HG03457 (cell line): Measurements from ENCODE around the gene DNAH11.
"Not testable (repeated sequence)": the region's sequence is repeated elsewhere in the genome, so short reads cannot be mapped to it uniquely, and the experiment has no call there.

Source experiments
- ATAC-seq: cut with Tn5 transposase; IDR thresholded peaks from one replicate; pipeline ENCODE4 v1.9.1; 2021; ENCODE audit warnings: moderate number of reproducible peaks; ENCODE audit not compliant: unreplicated experiment

The DNAH11 gene

DNA sequence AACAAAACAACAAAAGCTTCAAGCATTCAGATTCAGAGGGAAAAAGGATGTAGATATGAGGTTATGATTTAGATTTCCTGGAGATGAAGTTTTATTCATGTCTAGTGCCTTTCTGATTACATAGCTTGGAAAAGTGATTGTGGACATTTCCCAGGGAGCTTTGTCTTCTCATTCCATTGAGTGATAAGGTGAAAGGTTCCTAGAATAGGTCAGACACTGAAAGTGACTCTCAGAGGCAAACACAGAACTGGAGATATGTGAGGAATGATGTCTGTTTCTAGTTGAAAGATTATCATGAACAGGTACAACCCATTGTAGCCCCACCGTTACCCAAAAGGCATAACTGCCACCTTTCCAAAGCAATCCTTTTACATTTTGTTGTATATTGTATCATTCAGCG, 223.4 kb downstream of the DNAH11 start:
- ATAC-seq, result no peak

DNA sequence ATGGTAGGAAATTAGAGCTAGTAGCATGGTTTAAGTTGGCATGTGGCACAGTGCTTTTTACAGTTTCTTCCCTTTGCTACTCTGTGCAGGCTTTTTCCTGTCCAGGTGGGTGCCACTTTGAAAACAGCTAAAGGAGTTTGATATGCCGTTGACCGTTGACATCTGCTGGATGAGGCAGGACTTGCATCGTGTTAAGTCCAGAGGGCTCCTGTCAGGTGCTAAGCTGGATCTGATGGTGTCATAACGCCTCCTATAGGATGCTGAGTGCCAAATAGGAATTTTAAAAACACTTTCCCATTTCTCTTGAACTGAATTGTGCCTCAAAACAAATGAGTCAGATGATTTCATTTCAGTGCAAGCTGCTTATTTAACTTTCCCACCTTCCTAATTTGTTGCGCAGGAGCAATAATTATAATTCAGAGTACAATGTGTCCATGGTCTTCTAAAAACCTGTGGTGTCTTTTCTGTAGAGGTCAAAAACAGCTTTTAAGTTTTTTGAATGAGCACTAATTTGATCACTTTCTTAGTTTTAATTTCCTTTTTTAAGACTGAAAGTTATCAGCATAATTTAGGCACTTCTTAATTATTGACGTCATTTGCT, 224.6 kb downstream of the DNAH11 start:
- no peak for ATAC-seq

DNA sequence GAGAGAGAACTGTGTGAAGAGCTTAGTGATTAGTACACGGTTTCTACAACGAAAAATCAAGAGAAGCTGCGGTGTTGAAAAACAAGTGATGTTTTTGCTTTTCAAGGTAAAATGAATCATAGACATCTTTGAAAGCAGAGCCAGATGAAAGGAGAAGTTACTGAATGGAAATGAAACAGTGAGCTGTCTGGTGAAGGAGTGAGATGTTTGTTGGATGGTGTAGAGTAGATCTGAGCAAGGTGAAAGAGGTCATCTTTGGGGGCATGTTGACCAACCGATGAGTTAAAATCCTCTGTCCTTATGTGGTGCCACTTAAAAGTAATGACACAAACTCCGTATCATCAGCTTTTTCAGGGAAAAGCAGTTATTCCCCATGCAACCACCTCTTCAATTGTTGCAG, 225.4 kb downstream of the DNAH11 start:
- ATAC-seq, result no peak

DNA sequence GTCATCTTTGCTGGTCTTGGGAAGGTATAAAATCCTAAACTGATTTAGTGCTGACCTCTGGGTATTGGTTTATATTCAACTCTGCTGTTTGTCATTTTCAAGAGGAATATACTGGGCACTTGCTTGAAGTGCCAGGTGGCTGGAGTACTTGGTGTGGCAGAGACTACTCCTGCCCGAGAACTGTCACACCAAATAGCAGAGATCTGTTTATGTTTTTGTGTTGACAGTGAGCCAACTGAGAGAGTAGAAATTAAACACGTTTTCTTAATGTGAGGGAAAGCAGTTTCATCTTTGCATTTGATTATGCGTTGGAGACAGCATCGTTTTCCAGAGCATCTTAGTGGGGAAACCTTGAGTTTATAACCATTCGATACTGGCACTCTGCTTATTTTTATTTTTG, 228.4 kb downstream of the DNAH11 start:
- no peak for ATAC-seq

GRCh38 chr7:21771906-21772610, 229.2 kb downstream of the DNAH11 start:
- no peak for ATAC-seq

GRCh38 chr7:21773326-21773725, 230.5 kb downstream of the DNAH11 start:
- no peak for ATAC-seq

DNA sequence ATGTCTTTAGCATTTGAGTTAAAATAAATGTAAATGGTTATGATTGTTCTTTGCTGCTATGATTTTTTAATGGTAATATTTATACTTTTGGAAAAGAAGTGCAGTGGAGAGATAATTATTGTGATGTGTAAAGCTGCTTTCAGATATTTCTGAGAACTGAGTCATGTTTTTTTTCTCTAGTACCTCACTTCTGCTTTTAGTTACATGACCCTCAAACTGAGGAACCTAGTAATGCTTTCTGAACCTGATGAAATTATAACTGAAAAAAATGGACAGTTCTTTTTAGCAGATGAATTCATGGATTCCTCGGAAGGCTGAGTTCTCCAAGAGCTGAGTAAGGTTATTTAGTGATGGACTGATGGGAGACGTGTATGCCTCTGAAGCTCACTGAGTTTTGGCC, 235.1 kb downstream of the DNAH11 start:
- no peak for ATAC-seq

GRCh38 chr7:21778953-21779352, 236.1 kb downstream of the DNAH11 start:
- ATAC-seq, result no peak

GRCh38 chr7:21782996-21783395, 240.2 kb downstream of the DNAH11 start:
- no peak for ATAC-seq

DNA sequence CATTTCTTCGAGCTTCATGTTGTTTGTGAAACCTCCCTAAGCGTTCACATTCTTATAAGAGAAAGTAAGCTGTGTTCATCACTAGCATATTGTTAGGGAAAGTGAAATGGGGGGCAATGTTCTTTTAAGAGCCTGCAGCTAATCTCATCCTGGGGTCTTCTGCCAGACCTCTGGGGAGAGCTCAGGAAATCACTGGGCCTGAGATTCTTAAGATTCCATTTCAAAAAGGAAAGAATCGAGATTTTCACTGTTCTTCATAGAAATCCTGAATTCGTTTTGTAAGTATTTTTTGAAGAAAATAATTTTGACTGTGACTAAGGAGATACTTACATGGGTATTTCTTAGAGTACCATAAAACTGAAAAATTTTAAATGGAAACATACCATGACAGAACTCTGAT, 242.2 kb downstream of the DNAH11 start:
- ATAC-seq, result no peak

DNA sequence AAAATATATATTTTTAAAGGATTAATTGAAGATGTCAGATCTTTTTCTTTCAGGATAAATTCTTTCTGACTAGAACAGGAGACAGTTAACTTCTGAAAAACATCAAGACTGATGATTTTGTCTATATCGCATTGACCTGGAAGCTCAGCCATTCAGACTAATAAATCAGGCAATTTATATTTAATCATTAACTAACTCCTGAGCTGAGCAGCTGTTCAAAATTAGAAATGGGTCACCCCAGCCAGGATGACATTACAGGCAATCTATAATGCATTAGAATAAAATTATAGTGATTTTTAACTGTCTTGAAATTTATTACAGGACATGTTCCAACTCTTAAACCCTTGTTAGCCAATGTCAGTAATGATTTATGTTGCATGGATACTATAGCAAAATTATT, 263.0 kb downstream of the DNAH11 start:
- no peak for ATAC-seq

GRCh38 chr7:21806388-21806787, 263.5 kb downstream of the DNAH11 start:
- ATAC-seq, result no peak

- no peak for ATAC-seq
These were observed 276.2 kb downstream of the DNAH11 start for GRCh38 chr7:21819048-21819447.

- no peak for ATAC-seq
These were observed 286.0 kb downstream of the DNAH11 start for GRCh38 chr7:21828841-21829240.

DNA sequence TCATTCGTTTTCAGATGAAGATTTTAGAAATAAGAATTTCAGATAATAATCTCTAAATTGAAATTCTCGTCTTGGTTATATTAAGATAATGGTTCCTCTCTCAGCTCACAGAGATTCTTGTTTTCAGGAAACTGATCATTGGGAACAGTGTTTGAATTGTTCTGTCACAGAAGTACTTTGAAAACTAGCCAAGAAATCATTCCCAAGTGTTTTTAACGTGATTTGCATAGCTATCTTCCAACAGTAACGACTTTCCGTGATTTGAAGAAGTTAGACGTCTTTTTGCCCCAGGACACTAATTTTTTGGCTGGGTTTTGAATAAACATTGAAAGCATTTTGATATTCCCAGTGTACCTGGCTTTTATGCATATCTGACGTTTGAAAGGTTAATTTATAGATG, 286.9 kb downstream of the DNAH11 start:
- no peak for ATAC-seq

GRCh38 chr7:21844742-21845141, 301.9 kb downstream of the DNAH11 start:
- ATAC-seq, result no peak

- ATAC-seq, result no peak
These were observed 307.9 kb downstream of the DNAH11 start for GRCh38 chr7:21850531-21851285.

DNA sequence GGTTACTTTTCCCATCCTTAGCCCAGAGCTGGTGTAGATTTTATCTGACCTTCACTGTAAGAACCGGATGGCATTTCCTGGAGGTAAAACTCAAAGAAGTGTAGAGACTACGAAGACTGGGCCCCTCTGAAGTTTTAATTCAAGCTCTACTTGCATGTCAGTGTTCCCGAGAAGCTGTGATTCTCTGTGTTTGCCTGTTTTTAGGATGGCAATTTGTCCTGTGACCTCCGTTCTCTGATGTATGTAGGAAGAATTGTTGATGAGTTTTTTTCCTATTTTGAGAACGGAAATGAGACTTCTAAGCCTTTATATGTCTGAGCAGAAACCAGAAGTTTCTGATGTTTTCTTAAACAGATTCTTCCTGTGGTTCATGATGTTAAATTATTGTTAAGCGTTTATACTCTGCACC, 308.7 kb downstream of the DNAH11 start:
- no peak for ATAC-seq

GRCh38 chr7:21865631-21866204, 322.9 kb downstream of the DNAH11 start:
- not testable (repeated sequence) for ATAC-seq

DNA sequence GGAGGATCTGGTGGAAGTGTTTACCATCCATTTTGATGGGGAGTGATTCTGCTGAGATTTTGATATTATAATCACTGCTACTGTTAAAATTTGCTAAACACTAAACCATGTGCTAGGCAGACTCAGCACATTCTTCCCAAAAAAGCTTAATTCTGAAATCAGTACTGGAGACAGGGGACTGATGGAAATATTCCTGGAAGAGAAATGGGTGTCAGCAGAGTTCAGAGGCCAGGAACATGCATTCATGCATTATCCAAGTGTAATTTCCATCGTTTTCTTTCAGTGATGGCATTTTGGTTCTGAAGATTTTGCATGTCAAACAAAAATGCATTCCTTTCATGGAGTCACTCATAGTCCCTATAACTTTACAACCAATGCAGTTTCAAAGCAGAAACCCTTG, 323.9 kb downstream of the DNAH11 start:
- ATAC-seq, result no peak

GRCh38 chr7:21867226-21867625, 324.4 kb downstream of the DNAH11 start:
- no peak for ATAC-seq
